ENCODE data around the gene SLC16A10. TPM values are rescaled to one million over a fixed set of nuclear protein-coding genes. Genes with fewer than 3 reads are reported as not detected.
"Not testable (repeated sequence)": the region's sequence is repeated elsewhere in the genome, so short reads cannot be mapped to it uniquely, and the experiment has no call there.

SLC16A10 gene
- polyA plus RNA-seq, 1 donor = 22.4 TPM

GRCh38 chr6:111255838-111256237 is 168.5 kb downstream of the SLC16A10 start:
- not testable (repeated sequence) for H3K27ac ChIP-seq (ENCODE audit: low read length); H3K27me3 ChIP-seq (ENCODE audit: control insufficient read depth, insufficient read depth, low read length); DNase-seq; H3K4me1 ChIP-seq (ENCODE audit: control insufficient read depth, insufficient read depth, low read length); H3K9me3 ChIP-seq (ENCODE audit: control insufficient read depth, low read depth, low read length); H3K4me3 ChIP-seq (ENCODE audit: low read length); H3K36me3 ChIP-seq (ENCODE audit: control insufficient read depth, insufficient read depth, low read length)
- no CpG with 5 or more reads among the region's 2 CpGs for WGBS (ENCODE audit: insufficient coverage, low lambda C conversion rate)

- H3K4me1 ChIP-seq (ENCODE audit: control insufficient read depth, insufficient read depth, low read length) = peaks cover 6% of the 10 kb centered on the region
- no peaks in the 10 kb centered on the region for H3K36me3 ChIP-seq (ENCODE audit: control insufficient read depth, insufficient read depth, low read length)
- H3K4me3 ChIP-seq (ENCODE audit: low read length) = no peak overlapping the region
- peaks cover 4% of the 10 kb centered on the region for H3K9me3 ChIP-seq (ENCODE audit: control insufficient read depth, low read depth, low read length)
- H3K27me3 ChIP-seq (ENCODE audit: control insufficient read depth, insufficient read depth, low read length) = peaks cover 3% of the 10 kb centered on the region
- H3K27ac ChIP-seq (ENCODE audit: low read length) = no peak overlapping the region
- DNase-seq = no peak
Observed at GRCh38 chr6:111256646-111257045, 169.3 kb downstream of the SLC16A10 start.

- Histone ChIP-seq H3K36me3 (ENCODE audit: control insufficient read depth, insufficient read depth, low read length) (peaks cover 8% of the 10 kb centered on the region), H3K27ac (ENCODE audit: low read length) (no peak overlapping the region), H3K4me3 (ENCODE audit: low read length) (no peak overlapping the region), H3K4me1 (ENCODE audit: control insufficient read depth, insufficient read depth, low read length) (peaks cover 6% of the 10 kb centered on the region), H3K9me3 (ENCODE audit: control insufficient read depth, low read depth, low read length) (peaks cover 4% of the 10 kb centered on the region), H3K27me3 (ENCODE audit: control insufficient read depth, insufficient read depth, low read length) (peaks cover 3% of the 10 kb centered on the region)
- WGBS (ENCODE audit: insufficient coverage, low lambda C conversion rate) = 86% methylated on average over 4 of the region's 13 CpGs
- no peak for DNase-seq
Observed at GRCh38 chr6:111258010-111258409, 170.7 kb downstream of the SLC16A10 start.

GRCh38 chr6:111258615-111259088 is 171.3 kb downstream of the SLC16A10 start:
- peaks cover 3% of the 10 kb centered on the region for H3K27me3 ChIP-seq (ENCODE audit: control insufficient read depth, insufficient read depth, low read length)
- no peak for DNase-seq
- peaks cover 6% of the 10 kb centered on the region for H3K4me1 ChIP-seq (ENCODE audit: control insufficient read depth, insufficient read depth, low read length)
- H3K4me3 ChIP-seq (ENCODE audit: low read length) = peak overlapping the region; percentile 81
- WGBS (ENCODE audit: insufficient coverage, low lambda C conversion rate) = 36% methylated on average over 6 of the region's 18 CpGs
- H3K9me3 ChIP-seq (ENCODE audit: control insufficient read depth, low read depth, low read length) = peaks cover 4% of the 10 kb centered on the region
- H3K27ac ChIP-seq (ENCODE audit: low read length) = peak overlapping the region; percentile 14
- H3K36me3 ChIP-seq (ENCODE audit: control insufficient read depth, insufficient read depth, low read length) = peaks cover 9% of the 10 kb centered on the region

GRCh38 chr6:111259089-111259831 is 172.0 kb downstream of the SLC16A10 start:
- Histone ChIP-seq H3K27ac (ENCODE audit: low read length) (peak overlapping the region; percentile 97), H3K4me1 (ENCODE audit: control insufficient read depth, insufficient read depth, low read length) (peaks cover 6% of the 10 kb centered on the region), H3K9me3 (ENCODE audit: control insufficient read depth, low read depth, low read length) (peaks cover 4% of the 10 kb centered on the region), H3K27me3 (ENCODE audit: control insufficient read depth, insufficient read depth, low read length) (peaks cover 3% of the 10 kb centered on the region), H3K36me3 (ENCODE audit: control insufficient read depth, insufficient read depth, low read length) (peaks cover 15% of the 10 kb centered on the region), H3K4me3 (ENCODE audit: low read length) (peak overlapping the region; percentile 81)
- no CpG with 5 or more reads among the region's 59 CpGs for WGBS (ENCODE audit: insufficient coverage, low lambda C conversion rate)
- DNase-seq = peak; percentile 99 to 100

- Histone ChIP-seq H3K36me3 (ENCODE audit: control insufficient read depth, insufficient read depth, low read length) (peaks cover 22% of the 10 kb centered on the region), H3K4me3 (ENCODE audit: low read length) (peak overlapping the region; percentile 81), H3K9me3 (ENCODE audit: control insufficient read depth, low read depth, low read length) (peaks cover 4% of the 10 kb centered on the region), H3K27ac (ENCODE audit: low read length) (peak overlapping the region; percentile 50), H3K27me3 (ENCODE audit: control insufficient read depth, insufficient read depth, low read length) (no peaks in the 10 kb centered on the region), H3K4me1 (ENCODE audit: control insufficient read depth, insufficient read depth, low read length) (peaks cover 6% of the 10 kb centered on the region)
- peak in 1 of 2 donors; percentile 33 for DNase-seq
- 60% methylated on average over 1 of the region's 12 CpGs for WGBS (ENCODE audit: insufficient coverage, low lambda C conversion rate)
Observed at GRCh38 chr6:111260570-111261298, 173.4 kb downstream of the SLC16A10 start.

GRCh38 chr6:111263837-111264236 is 176.5 kb downstream of the SLC16A10 start:
- no peak for DNase-seq
- Histone ChIP-seq H3K4me1 (ENCODE audit: control insufficient read depth, insufficient read depth, low read length) (no peaks in the 10 kb centered on the region), H3K27ac (ENCODE audit: low read length) (no peak overlapping the region), H3K27me3 (ENCODE audit: control insufficient read depth, insufficient read depth, low read length) (no peaks in the 10 kb centered on the region), H3K36me3 (ENCODE audit: control insufficient read depth, insufficient read depth, low read length) (peaks cover 47% of the 10 kb centered on the region), H3K4me3 (ENCODE audit: low read length) (no peak overlapping the region), H3K9me3 (ENCODE audit: control insufficient read depth, low read depth, low read length) (peaks cover 4% of the 10 kb centered on the region)
- 80% methylated on average over 2 of the region's 4 CpGs for WGBS (ENCODE audit: insufficient coverage, low lambda C conversion rate)

GRCh38 chr6:111265842-111266241 is 178.5 kb downstream of the SLC16A10 start:
- no peak for DNase-seq
- WGBS (ENCODE audit: insufficient coverage, low lambda C conversion rate) = 78% methylated on average over 2 of the region's 6 CpGs
- H3K4me1 ChIP-seq (ENCODE audit: control insufficient read depth, insufficient read depth, low read length) = no peaks in the 10 kb centered on the region
- H3K27me3 ChIP-seq (ENCODE audit: control insufficient read depth, insufficient read depth, low read length) = no peaks in the 10 kb centered on the region
- H3K9me3 ChIP-seq (ENCODE audit: control insufficient read depth, low read depth, low read length) = no peaks in the 10 kb centered on the region
- H3K4me3 ChIP-seq (ENCODE audit: low read length) = no peak overlapping the region
- no peak overlapping the region for H3K27ac ChIP-seq (ENCODE audit: low read length)
- H3K36me3 ChIP-seq (ENCODE audit: control insufficient read depth, insufficient read depth, low read length) = peaks cover 62% of the 10 kb centered on the region

GRCh38 chr6:111266276-111266675 is 179.0 kb downstream of the SLC16A10 start:
- Histone ChIP-seq H3K4me3 (ENCODE audit: low read length) (no peak overlapping the region), H3K27me3 (ENCODE audit: control insufficient read depth, insufficient read depth, low read length) (no peaks in the 10 kb centered on the region), H3K4me1 (ENCODE audit: control insufficient read depth, insufficient read depth, low read length) (no peaks in the 10 kb centered on the region), H3K27ac (ENCODE audit: low read length) (no peak overlapping the region), H3K36me3 (ENCODE audit: control insufficient read depth, insufficient read depth, low read length) (peaks cover 63% of the 10 kb centered on the region), H3K9me3 (ENCODE audit: control insufficient read depth, low read depth, low read length) (no peaks in the 10 kb centered on the region)
- no peak for DNase-seq
- WGBS (ENCODE audit: insufficient coverage, low lambda C conversion rate) = no CpG with 5 or more reads among the region's 2 CpGs

GRCh38 chr6:111267764-111268333 is 180.5 kb downstream of the SLC16A10 start:
- Histone ChIP-seq H3K4me1 (ENCODE audit: control insufficient read depth, insufficient read depth, low read length) (no peaks in the 10 kb centered on the region), H3K27me3 (ENCODE audit: control insufficient read depth, insufficient read depth, low read length) (no peaks in the 10 kb centered on the region), H3K27ac (ENCODE audit: low read length) (no peak overlapping the region), H3K9me3 (ENCODE audit: control insufficient read depth, low read depth, low read length) (peaks cover under 1% of the 10 kb centered on the region), H3K36me3 (ENCODE audit: control insufficient read depth, insufficient read depth, low read length) (peaks cover 57% of the 10 kb centered on the region), H3K4me3 (ENCODE audit: low read length) (no peak overlapping the region)
- DNase-seq = no peak
- 100% methylated on average over 2 of the region's 7 CpGs for WGBS (ENCODE audit: insufficient coverage, low lambda C conversion rate)

Measured in large intestine (tissue), 3 donors.